GM10266 (cell line): Measurements from ENCODE around the gene DBP.

Experiments used
- DNase-seq: peaks from one replicate; pipeline ENCODE4 v3.0.0; 2012; ENCODE audit errors: extremely low spot score
- TF ChIP-seq, protein P1 (sequence below): IDR thresholded peaks from 2 replicates; pipeline ENCODE4 v1.5.1; 2012; ENCODE audit warnings: mild to moderate bottlenecking, low read depth; ENCODE audit not compliant: control insufficient read depth, insufficient read depth; ENCODE audit errors: missing control alignments

The DBP gene

DNA sequence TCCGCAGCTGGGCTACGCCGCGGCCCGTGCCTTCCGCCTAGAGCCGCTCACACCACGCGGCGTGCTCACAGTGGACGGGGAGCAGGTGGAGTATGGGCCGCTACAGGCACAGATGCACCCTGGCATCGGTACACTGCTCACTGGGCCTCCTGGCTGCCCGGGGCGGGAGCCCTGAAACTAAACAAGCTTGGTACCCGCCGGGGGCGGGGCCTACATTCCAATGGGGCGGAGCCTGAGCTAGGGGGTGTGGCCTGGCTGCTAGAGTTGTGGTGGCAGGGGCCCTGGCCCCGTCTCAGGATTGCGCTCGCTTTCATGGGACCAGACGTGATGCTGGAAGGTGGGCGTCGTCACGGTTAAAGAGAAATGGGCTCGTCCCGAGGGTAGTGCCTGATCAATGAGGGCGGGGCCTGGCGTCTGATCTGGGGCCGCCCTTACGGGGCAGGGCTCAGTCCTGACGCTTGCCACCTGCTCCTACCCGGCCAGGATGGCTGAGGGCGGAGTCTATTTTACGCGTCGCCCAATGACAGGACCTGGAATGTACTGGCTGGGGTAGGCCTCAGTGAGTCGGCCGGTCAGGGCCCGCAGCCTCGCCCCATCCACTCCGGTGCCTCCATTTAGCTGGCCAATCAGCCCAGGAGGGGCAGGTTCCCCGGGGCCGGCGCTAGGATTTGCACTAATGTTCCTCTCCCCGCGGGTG, 7.4 kb downstream of the DBP start:
- TF ChIP-seq, protein P1, sequence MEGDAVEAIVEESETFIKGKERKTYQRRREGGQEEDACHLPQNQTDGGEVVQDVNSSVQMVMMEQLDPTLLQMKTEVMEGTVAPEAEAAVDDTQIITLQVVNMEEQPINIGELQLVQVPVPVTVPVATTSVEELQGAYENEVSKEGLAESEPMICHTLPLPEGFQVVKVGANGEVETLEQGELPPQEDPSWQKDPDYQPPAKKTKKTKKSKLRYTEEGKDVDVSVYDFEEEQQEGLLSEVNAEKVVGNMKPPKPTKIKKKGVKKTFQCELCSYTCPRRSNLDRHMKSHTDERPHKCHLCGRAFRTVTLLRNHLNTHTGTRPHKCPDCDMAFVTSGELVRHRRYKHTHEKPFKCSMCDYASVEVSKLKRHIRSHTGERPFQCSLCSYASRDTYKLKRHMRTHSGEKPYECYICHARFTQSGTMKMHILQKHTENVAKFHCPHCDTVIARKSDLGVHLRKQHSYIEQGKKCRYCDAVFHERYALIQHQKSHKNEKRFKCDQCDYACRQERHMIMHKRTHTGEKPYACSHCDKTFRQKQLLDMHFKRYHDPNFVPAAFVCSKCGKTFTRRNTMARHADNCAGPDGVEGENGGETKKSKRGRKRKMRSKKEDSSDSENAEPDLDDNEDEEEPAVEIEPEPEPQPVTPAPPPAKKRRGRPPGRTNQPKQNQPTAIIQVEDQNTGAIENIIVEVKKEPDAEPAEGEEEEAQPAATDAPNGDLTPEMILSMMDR, result no peak
- DNase-seq, result no peak

GRCh38 chr19:48629297-48629598, 7.9 kb downstream of the DBP start:
- TF ChIP-seq, protein P1, result no peak

DNA sequence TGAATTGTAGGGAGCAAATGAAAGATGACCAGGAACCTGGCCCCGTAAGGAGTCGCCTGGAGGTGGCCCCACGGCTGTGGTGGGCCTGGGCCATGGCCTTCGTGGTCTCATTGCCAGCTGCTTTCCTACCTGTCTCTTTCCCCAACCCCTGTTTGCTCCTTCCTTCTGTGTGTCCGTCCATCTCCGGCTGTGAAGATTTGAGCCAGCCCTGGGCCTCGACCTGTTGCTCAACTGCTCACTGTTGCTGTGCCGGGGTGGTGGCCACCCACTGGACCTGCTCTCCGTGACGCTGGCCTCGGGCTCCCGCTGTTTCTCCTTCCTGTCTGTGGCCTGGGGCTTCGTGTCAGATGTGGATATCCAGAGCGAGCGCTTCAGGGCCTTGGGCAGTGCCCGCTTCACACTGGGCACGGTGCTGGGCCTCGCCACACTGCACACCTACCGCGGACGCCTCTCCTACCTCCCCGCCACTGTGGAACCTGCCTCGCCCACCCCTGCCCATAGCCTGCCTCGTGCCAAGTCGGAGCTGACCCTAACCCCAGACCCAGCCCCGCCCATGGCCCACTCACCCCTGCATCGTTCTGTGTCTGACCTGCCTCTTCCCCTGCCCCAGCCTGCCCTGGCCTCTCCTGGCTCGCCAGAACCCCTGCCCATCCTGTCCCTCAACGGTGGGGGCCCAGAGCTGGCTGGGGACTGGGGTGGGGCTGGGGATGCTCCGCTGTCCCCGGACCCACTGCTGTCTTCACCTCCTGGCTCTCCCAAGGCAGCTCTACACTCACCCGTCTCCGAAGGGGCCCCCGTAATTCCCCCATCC, 8.5 kb downstream of the DBP start:
- DNase-seq, result no peak
- TF ChIP-seq, protein P1, result no peak

More at GRCh38 chr19:48629297-48629598, 7.9 kb downstream of the DBP start:
- no peak for DNase-seq

DNA sequence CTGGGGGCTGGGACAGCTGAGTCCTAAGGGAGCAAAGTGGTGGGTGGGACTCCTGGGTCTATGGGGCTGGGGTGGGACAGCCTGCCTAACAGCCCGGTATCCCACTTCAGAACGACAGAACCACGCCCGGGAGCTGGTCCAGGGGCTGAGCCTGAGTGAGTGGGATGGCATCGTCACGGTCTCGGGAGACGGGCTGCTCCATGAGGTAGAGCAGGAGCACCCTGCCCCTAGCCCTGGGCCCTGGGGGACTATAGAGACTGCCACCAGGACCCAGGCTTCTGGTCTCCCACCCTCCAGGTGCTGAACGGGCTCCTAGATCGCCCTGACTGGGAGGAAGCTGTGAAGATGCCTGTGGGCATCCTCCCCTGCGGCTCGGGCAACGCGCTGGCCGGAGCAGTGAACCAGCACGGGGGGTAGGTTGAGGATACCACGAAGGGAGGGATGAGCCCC, 9.3 kb downstream of the DBP start:
- TF ChIP-seq, protein P1, result no peak
- DNase-seq, result no peak

GRCh38 chr19:48627201-48627864, 9.8 kb downstream of the DBP start:
- TF ChIP-seq, protein P1, result no peak
- DNase-seq, result no peak

GRCh38 chr19:48625891-48626327, 11.3 kb downstream of the DBP start:
- TF ChIP-seq, protein P1, result no peak

More at GRCh38 chr19:48625891-48626327, 11.3 kb downstream of the DBP start:
- no peak for DNase-seq
